Sigmoid colon (tissue), 7 donors: ENCODE measurements around the gene PLA2R1. TPM values are rescaled to one million over a fixed set of nuclear protein-coding genes. Genes with fewer than 3 reads are reported as not detected.

Source experiments
- DNase-seq: peaks from one replicate; pipeline ENCODE4 v3.0.0-alpha.2; 2019
- H3K27ac ChIP-seq, 4 donors: fragments of 200-600 bp; sonication (generic); one replicate each; pipeline ENCODE4 v1.5.1; 2016 to 2019; ENCODE audit warnings: mild to moderate bottlenecking in 1 of 4
- H3K27me3 ChIP-seq, 3 donors: fragments of 200-600 bp; sonication (generic); one replicate each; pipeline ENCODE4 v1.5.1; 2019; ENCODE audit warnings: mild to moderate bottlenecking in 1 of 3
- H3K36me3 ChIP-seq, 4 donors: fragments of 200-600 bp; sonication (generic); one replicate each; pipeline ENCODE4 v1.5.1; 2016 to 2019
- H3K4me1 ChIP-seq, 4 donors: fragments of 200-600 bp; sonication (generic); one replicate each; pipeline ENCODE4 v1.5.1; 2017 to 2019
- H3K4me3 ChIP-seq, 4 donors: fragments of 200-600 bp; sonication (generic); one replicate each; pipeline ENCODE4 v1.5.1; 2017 to 2019; ENCODE audit warnings: mild to moderate bottlenecking in 2 of 4, moderate library complexity in 1 of 4
- H3K9me3 ChIP-seq, 4 donors: fragments of 200-600 bp in 3 of 4; sonication (generic) in 3 of 4; one replicate each; pipeline versions ENCODE4 v1.5.1 to v1.6.1; 2013 to 2019
- CTCF ChIP-seq, 4 experiments: fragments of 450-650 bp in 3 of 4; fragments of 200-600 bp in 1 of 4; IDR thresholded peaks; one replicate each; pipeline ENCODE4 v1.5.1; 2016 to 2019; ENCODE audit warnings: antibody characterized with exemption in 4 of 4, mild to moderate bottlenecking in 3 of 4, moderate library complexity in 2 of 4
- EP300 ChIP-seq, 4 donors: sonication (generic); formaldehyde crosslinking; IDR thresholded peaks; one replicate each; pipeline ENCODE4 v1.6.1; 2017; ENCODE audit warnings: antibody characterized with exemption in 4 of 4
- POLR2A ChIP-seq, 2 donors: fragments of 450-650 bp; IDR thresholded peaks; one replicate each; pipeline ENCODE4 v1.6.1; 2016; ENCODE audit warnings: antibody characterized with exemption in 2 of 2, mild to moderate bottlenecking in 2 of 2, moderate library complexity in 2 of 2
- POLR2AphosphoS5 ChIP-seq, 4 donors: sonication (generic); formaldehyde crosslinking; IDR thresholded peaks; one replicate each; pipeline ENCODE4 v1.6.1; 2017; ENCODE audit warnings: antibody characterized with exemption in 4 of 4
- WGBS, 2 donors: extraction: QIAGEN DNeasy Blood & Tissue Kit; methylation state at CpG; one replicate each; pipeline ENCODE4 v1.1.7; 2013; 5-methylcytosine and 5-hydroxymethylcytosine counted together
- intact Hi-C: fragments of 100-400 bp; cut with DNase I; formaldehyde crosslinking; loops from one replicate; pipeline ENCODE4 v1.15.1; 2023
- polyA plus RNA-seq, 3 donors: library from polyadenylated mRNA; stranded (reverse); fragments of 200-250 nt; gene quantifications; one replicate each; pipeline ENCODE4 v1.2.3, GENCODE V29; 2013
- total RNA-seq, 4 donors: library from RNA; depleted of rRNA; stranded (reverse); fragments of >200 nt; gene quantifications; one replicate each; pipeline ENCODE4 v1.1.0, GENCODE V29; 2016
- donor health status: healthy with polysubstance abuse.
- donor health status: Bipolar disorder and iron deficiency.
- donor health status: healthy.

The PLA2R1 gene
- total and polyA plus RNA-seq, 7 donors, result 0.23 to 19.7 (median 3.9) TPM

- WGBS, 2 donors, result 69 to 71% methylated on average over 2 of the region's 2 CpGs
- no peaks in the 10 kb centered on the region for H3K9me3 ChIP-seq
- intact Hi-C loops, result no loop called here
Observed at GRCh38 chr2:159922563-159922962, 139.9 kb downstream of the PLA2R1 start.

GRCh38 chr2:159921752-159922404, 140.5 kb downstream of the PLA2R1 start:
- intact Hi-C loops, result no loop called here
- Histone ChIP-seq H3K9me3 (no peaks in the 10 kb centered on the region), H3K27ac (no peak overlapping the region), H3K27me3 (no peaks in the 10 kb centered on the region), H3K4me3 (no peak overlapping the region), H3K36me3 (no peaks in the 10 kb centered on the region), H3K4me1 (peaks cover 0 to 4% (median 0%) of the 10 kb centered on the region in 4 donors)
- no peak for TF ChIP-seq POLR2AphosphoS5 (IDR thresholded peaks at IDR 0.05)
- no peak for TF ChIP-seq POLR2A (IDR thresholded peaks at IDR 0.05)
- no peak for TF ChIP-seq EP300 (IDR thresholded peaks at IDR 0.05)
- TF ChIP-seq CTCF (IDR thresholded peaks at IDR 0.05), result peak in 2 of 4 experiments; percentile 23
- 14 to 21% methylated on average over 17 of the region's 17 CpGs for WGBS, 2 donors
- peak; percentile 71 for DNase-seq

More at GRCh38 chr2:159922563-159922962, 139.9 kb downstream of the PLA2R1 start:
- Histone ChIP-seq H3K4me3 (no peak overlapping the region), H3K27me3 (no peaks in the 10 kb centered on the region), H3K27ac (no peak overlapping the region), H3K36me3 (no peaks in the 10 kb centered on the region), H3K4me1 (peaks cover 0 to 4% (median 0%) of the 10 kb centered on the region in 4 donors)
- DNase-seq, result no peak
- no peak for TF ChIP-seq CTCF (IDR thresholded peaks at IDR 0.05)

GRCh38 chr2:159916511-159916910, 145.9 kb downstream of the PLA2R1 start:
- no peak for DNase-seq
- TF ChIP-seq CTCF (IDR thresholded peaks at IDR 0.05) (no peak), POLR2AphosphoS5 (IDR thresholded peaks at IDR 0.05) (no peak), POLR2A (IDR thresholded peaks at IDR 0.05) (no peak), EP300 (IDR thresholded peaks at IDR 0.05) (no peak)
- Histone ChIP-seq H3K36me3 (no peaks in the 10 kb centered on the region), H3K4me1 (peaks cover 0 to under 1% (median 0%) of the 10 kb centered on the region in 4 donors), H3K9me3 (no peaks in the 10 kb centered on the region), H3K4me3 (no peak overlapping the region), H3K27ac (no peak overlapping the region), H3K27me3 (no peaks in the 10 kb centered on the region)
- intact Hi-C loops, result no loop called here
- WGBS, 2 donors, result 90 to 95% methylated on average over 2 of the region's 2 CpGs

DNA sequence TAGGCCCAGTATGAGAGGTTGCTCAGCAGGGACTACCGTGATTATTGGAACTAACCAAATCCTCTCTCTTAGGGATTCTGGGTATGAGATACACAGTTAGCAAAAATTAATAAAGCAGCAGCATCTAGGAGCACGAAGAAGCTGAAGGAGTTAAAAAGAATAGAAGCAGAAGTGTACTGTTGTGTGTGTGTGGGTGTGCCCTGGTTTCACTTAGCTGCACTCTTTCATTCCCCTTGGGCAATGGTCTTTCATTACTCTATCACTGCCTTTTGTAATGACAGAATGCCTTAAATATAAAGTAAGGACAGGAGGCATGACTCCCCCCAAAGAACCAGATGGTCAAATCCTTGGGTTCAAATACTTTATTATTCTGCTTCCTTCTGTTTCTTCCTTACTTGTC, 148.5 kb downstream of the PLA2R1 start:
- H3K4me1 ChIP-seq, result no peaks in the 10 kb centered on the region
- WGBS, 2 donors, result 93 to 98% methylated on average over 2 of the region's 2 CpGs
- no peak overlapping the region for H3K4me3 ChIP-seq
- no peak overlapping the region for H3K27ac ChIP-seq
- DNase-seq, result no peak
- intact Hi-C loops, result no loop called here
- no peaks in the 10 kb centered on the region for H3K9me3 ChIP-seq
- H3K36me3 ChIP-seq, result no peaks in the 10 kb centered on the region
- TF ChIP-seq POLR2AphosphoS5 (IDR thresholded peaks at IDR 0.05) (no peak), EP300 (IDR thresholded peaks at IDR 0.05) (no peak), POLR2A (IDR thresholded peaks at IDR 0.05) (no peak), CTCF (IDR thresholded peaks at IDR 0.05) (no peak)
- no peaks in the 10 kb centered on the region for H3K27me3 ChIP-seq

- no peaks in the 10 kb centered on the region for H3K36me3 ChIP-seq
- no peak for DNase-seq
- intact Hi-C loops, result no loop called here
- no peak overlapping the region for H3K27ac ChIP-seq
- TF ChIP-seq CTCF (IDR thresholded peaks at IDR 0.05) (no peak), POLR2A (IDR thresholded peaks at IDR 0.05) (no peak), POLR2AphosphoS5 (IDR thresholded peaks at IDR 0.05) (no peak), EP300 (IDR thresholded peaks at IDR 0.05) (no peak)
- 94% methylated on average over 4 of the region's 4 CpGs for WGBS, 2 donors
- H3K4me3 ChIP-seq, result no peak overlapping the region
- H3K27me3 ChIP-seq, result no peaks in the 10 kb centered on the region
- H3K4me1 ChIP-seq, result no peaks in the 10 kb centered on the region
- H3K9me3 ChIP-seq, result no peaks in the 10 kb centered on the region
Observed at GRCh38 chr2:159912580-159912979, 149.8 kb downstream of the PLA2R1 start.
